ENCODE data around the gene TMEM116. TPM values are rescaled to one million over a fixed set of nuclear protein-coding genes. Genes with fewer than 3 reads are reported as not detected.

Gene TMEM116
- total RNA-seq, 2 experiments from 2014 or later, result 13.8 to 16.3 TPM

GRCh38 chr12:111980598-111980997 lies 32.4 kb downstream of the TMEM116 start:
- ChIA-PET POLR2A (no interaction called here), CTCF (interaction anchor here (1.2 kb wide), 1 partner anchor 17 kb away, joined by 4 read pairs; no protein-coding TSS in a partner anchor)
- DNase-seq (no peak), ATAC-seq (no peak)
- H3K27ac Mint-ChIP-seq, result no peak overlapping the region
- H3K27me3 Mint-ChIP-seq, result no peaks in the 10 kb centered on the region
- peaks cover 14% of the 10 kb centered on the region for H3K4me1 Mint-ChIP-seq (ENCODE audit: low read depth)
- H3K36me3 Mint-ChIP-seq (ENCODE audit: low read depth), result peaks cover 2% of the 10 kb centered on the region
- intact Hi-C loops (cut with micrococcal nuclease), result no loop called here
- H3K4me3 Mint-ChIP-seq, result no peak overlapping the region
- no peaks in the 10 kb centered on the region for H3K9me3 Mint-ChIP-seq
- TF ChIP-seq CTCF (IDR thresholded peaks at IDR 0.05), result no peak

- H3K27ac Mint-ChIP-seq, result no peak overlapping the region
- CTCF ChIA-PET, result no interaction called here
- ATAC-seq (no peak), DNase-seq (no peak)
- H3K9me3 Mint-ChIP-seq, result no peaks in the 10 kb centered on the region
- H3K36me3 Mint-ChIP-seq (ENCODE audit: low read depth), result peaks cover 2% of the 10 kb centered on the region
- no peak for TF ChIP-seq CTCF (IDR thresholded peaks at IDR 0.05)
- POLR2A ChIA-PET, result interaction anchor here (0.6 kb wide), 1 partner anchor 148 kb away, joined by 3 read pairs; no protein-coding TSS in a partner anchor
- intact Hi-C loops (cut with micrococcal nuclease), result no loop called here
- H3K4me3 Mint-ChIP-seq, result no peak overlapping the region
- H3K4me1 Mint-ChIP-seq (ENCODE audit: low read depth), result peaks cover 18% of the 10 kb centered on the region
- H3K27me3 Mint-ChIP-seq, result no peaks in the 10 kb centered on the region
These were observed 34.4 kb downstream of the TMEM116 start for GRCh38 chr12:111978545-111978944.

GRCh38 chr12:111976860-111977259 lies 36.1 kb downstream of the TMEM116 start:
- no peaks in the 10 kb centered on the region for H3K27me3 Mint-ChIP-seq
- H3K36me3 Mint-ChIP-seq (ENCODE audit: low read depth), result peaks cover 2% of the 10 kb centered on the region
- no peak overlapping the region for H3K4me3 Mint-ChIP-seq
- DNase-seq (no peak), ATAC-seq (no peak)
- ChIA-PET CTCF (no interaction called here), POLR2A (interaction anchor here (1.5 kb wide), 1 partner anchor 18 kb away, joined by 3 read pairs; no protein-coding TSS in a partner anchor)
- peaks cover 14% of the 10 kb centered on the region for H3K4me1 Mint-ChIP-seq (ENCODE audit: low read depth)
- intact Hi-C loops (cut with micrococcal nuclease), result no loop called here
- no peaks in the 10 kb centered on the region for H3K9me3 Mint-ChIP-seq
- TF ChIP-seq CTCF (IDR thresholded peaks at IDR 0.05), result no peak
- H3K27ac Mint-ChIP-seq, result no peak overlapping the region

GRCh38 chr12:111976291-111976690 lies 36.7 kb downstream of the TMEM116 start:
- intact Hi-C loops (cut with micrococcal nuclease), result no loop called here
- Mint-ChIP-seq H3K27ac (no peak overlapping the region), H3K4me3 (no peak overlapping the region), H3K9me3 (no peaks in the 10 kb centered on the region), H3K4me1 (ENCODE audit: low read depth) (peaks cover 14% of the 10 kb centered on the region), H3K27me3 (no peaks in the 10 kb centered on the region), H3K36me3 (ENCODE audit: low read depth) (peaks cover 2% of the 10 kb centered on the region)
- POLR2A ChIA-PET, result interaction anchor here (1.5 kb wide), 1 partner anchor 18 kb away, joined by 3 read pairs; no protein-coding TSS in a partner anchor
- no peak for TF ChIP-seq CTCF (IDR thresholded peaks at IDR 0.05)
- DNase-seq (no peak), ATAC-seq (no peak)
- CTCF ChIA-PET, result no interaction called here

- DNase-seq (no peak), ATAC-seq (no peak)
- Mint-ChIP-seq H3K27me3 (no peaks in the 10 kb centered on the region), H3K27ac (no peak overlapping the region), H3K4me3 (no peak overlapping the region), H3K9me3 (peaks cover 3% of the 10 kb centered on the region), H3K36me3 (ENCODE audit: low read depth) (peaks cover 5% of the 10 kb centered on the region), H3K4me1 (ENCODE audit: low read depth) (peaks cover 14% of the 10 kb centered on the region)
- intact Hi-C loops (cut with micrococcal nuclease), result no loop called here
- ChIA-PET CTCF (interaction anchor here (0.9 kb wide), 1 partner anchor 19 kb away, joined by 4 read pairs; no protein-coding TSS in a partner anchor), POLR2A (interaction anchor here (0.7 to 1.5 kb wide), 3 partner anchors 14 to 39 kb away, joined by 3 read pairs; no protein-coding TSS in a partner anchor)
- TF ChIP-seq CTCF (IDR thresholded peaks at IDR 0.05), result no peak
These were observed 37.6 kb downstream of the TMEM116 start for GRCh38 chr12:111975161-111975931.
